Stimulated activated naive CD8-positive, alpha-beta T cell treated with anti-CD3 and anti-CD28 coated beads, Interleukin-15, Interleukin-2, amounts not matched to agents 100 U/mL and 50 U/mL, for 24 hours (primary cell): ENCODE data around the gene CACNA1B.
A peak's percentile ranks its signal among the peaks of the same experiment; 100 is the strongest.
"Not testable (repeated sequence)": the region's sequence is repeated elsewhere in the genome, so short reads cannot be mapped to it uniquely, and the experiment has no call there.

Experiments used
- ATAC-seq: fragments of 150-1000 bp; cut with Tn5 transposase; one replicate; pipeline ENCODE4 v1.10.0; 2021
- DNase-seq: peaks from one replicate; pipeline ENCODE4 v3.0.0; 2021

The CACNA1B gene

DNA sequence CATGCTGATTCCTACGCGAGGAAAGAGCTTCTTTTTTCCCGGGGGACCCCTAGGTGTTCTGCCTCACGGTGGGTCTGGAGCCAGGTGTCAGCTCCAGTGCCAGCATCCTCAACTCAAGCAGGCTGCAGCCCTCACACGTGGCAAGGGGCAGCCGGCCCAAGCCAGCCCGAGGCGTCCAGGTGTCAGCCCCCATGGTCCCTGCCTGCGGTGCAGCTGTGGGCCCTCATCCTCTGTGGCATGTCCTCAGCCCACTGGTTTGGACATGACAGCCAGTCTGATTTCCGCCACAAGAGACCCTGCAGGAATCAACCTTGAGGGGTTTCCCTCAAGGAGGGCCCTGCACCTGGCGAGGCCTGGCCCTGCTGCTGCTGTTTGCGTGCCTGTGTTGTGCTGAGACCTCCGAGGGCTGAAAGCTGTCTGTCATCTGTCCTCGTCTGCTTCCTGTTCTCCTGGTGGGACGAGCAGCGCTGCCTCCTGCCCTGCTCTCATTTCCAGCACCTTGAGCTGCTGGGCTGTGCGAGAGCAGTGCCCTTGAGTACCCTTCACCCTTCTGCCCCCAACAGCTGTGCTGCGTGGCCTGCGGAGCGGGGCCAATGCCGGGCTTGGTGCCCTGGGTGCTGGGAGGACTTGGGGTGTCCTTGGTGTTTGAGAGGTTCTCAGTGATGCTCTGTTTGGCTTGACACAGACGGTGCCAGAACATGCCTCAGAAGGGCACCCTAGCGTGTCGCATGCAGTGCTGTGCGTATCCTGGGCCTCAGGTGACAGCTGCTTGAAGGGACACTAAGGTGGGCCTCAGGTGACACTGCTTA lies 137.6 kb downstream of the CACNA1B start:
- DNase-seq = no peak

GRCh38 chr9:138016406-138017187 lies 139.0 kb downstream of the CACNA1B start:
- no peak for DNase-seq
- no peak for ATAC-seq

More for the DNA sequence above, 137.6 kb downstream of the CACNA1B start:
- ATAC-seq = no peak

DNA sequence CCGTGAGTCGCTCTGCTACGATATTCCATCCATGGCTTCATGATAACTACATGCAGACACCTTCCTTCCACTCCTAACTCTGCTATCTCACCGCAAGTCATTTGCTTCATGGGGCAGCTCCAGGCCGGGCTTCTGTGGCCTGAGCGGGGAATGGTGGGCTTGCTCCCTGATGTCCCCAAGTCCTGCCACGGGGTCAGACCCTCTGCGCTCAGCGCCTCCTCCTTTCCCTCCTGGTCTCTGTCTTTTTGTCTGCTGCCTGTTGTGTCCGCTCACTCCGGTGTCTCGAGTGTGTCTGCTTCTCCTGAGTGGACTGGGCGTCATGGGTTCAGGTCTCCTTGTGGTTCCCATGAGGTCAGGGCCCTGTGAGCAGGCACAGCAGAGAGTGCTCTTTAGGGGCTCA lies 139.6 kb downstream of the CACNA1B start:
- no peak for DNase-seq

DNA sequence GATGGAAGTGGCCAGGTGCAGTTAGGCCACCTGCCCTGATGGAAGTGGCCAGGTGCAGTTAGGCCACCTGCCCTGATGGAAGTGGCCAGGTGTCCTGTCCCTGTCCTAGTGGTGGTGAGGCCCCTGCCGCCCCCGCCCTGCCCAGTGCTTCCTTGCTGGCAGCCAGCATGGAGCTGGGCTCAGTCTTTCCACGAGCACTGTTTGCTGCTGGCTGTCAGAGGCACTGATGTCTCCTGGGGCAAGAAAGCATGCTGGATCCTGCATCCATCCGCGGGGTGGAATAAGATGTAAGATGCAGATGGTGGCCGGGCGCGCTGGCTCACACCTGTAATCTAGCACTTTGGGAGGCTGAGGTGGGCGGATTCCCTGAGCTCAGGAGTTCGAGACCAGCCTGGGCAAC lies 141.9 kb downstream of the CACNA1B start:
- DNase-seq, ATAC-seq: not testable (repeated sequence)

More for the DNA sequence above, 139.6 kb downstream of the CACNA1B start:
- ATAC-seq = no peak

GRCh38 chr9:138020120-138020794 lies 142.7 kb downstream of the CACNA1B start:
- DNase-seq (no peak), ATAC-seq (peak; percentile 17)

GRCh38 chr9:138020795-138021182 lies 143.2 kb downstream of the CACNA1B start:
- DNase-seq = no peak
- no peak for ATAC-seq

GRCh38 chr9:138021251-138022056 lies 143.9 kb downstream of the CACNA1B start:
- DNase-seq (no peak), ATAC-seq (no peak)

- DNase-seq = peak; percentile 23
- ATAC-seq = no peak
Observed at GRCh38 chr9:138022121-138022741, 144.6 kb downstream of the CACNA1B start.

DNA sequence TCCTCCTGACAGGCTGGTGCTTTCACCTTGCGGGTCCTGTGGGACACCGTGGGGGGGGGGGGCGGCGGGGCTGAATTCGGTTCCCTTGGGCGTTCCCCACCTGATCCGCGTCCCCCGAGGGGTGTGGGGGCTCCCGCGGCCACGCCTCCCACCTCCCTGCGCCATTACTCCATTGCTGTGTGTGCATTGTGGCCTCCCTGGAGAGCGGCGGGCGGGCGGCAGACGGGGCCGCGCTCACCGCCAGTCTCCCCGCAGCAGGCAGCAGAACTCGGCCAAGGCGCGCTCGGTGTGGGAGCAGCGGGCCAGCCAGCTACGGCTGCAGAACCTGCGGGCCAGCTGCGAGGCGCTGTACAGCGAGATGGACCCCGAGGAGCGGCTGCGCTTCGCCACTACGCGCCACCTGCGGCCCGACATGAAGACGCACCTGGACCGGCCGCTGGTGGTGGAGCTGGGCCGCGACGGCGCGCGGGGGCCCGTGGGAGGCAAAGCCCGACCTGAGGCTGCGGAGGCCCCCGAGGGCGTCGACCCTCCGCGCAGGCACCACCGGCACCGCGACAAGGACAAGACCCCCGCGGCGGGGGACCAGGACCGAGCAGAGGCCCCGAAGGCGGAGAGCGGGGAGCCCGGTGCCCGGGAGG lies 145.3 kb downstream of the CACNA1B start:
- DNase-seq = no peak
- no peak for ATAC-seq

DNA sequence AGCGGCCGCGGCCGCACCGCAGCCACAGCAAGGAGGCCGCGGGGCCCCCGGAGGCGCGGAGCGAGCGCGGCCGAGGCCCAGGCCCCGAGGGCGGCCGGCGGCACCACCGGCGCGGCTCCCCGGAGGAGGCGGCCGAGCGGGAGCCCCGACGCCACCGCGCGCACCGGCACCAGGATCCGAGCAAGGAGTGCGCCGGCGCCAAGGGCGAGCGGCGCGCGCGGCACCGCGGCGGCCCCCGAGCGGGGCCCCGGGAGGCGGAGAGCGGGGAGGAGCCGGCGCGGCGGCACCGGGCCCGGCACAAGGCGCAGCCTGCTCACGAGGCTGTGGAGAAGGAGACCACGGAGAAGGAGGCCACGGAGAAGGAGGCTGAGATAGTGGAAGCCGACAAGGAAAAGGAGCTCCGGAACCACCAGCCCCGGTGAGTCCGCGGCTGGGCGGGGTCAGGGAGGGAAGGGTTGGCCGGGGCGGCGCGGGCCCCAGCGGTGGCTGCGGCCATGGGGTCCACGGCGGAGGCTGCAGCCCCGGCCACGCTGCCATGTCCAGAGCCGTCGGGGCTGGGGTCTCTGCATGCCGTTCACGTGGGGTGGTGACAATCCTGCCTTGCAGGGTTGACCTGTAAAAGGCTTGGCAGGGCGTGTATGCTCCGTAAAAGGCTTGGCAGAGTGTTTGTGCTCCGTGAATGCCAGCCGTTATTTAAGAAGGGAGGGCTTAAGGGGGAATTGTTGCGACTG lies 146.0 kb downstream of the CACNA1B start:
- DNase-seq = no peak
- ATAC-seq = no peak

- ATAC-seq = no peak
Observed at GRCh38 chr9:138024131-138024530, 146.5 kb downstream of the CACNA1B start.

DNA sequence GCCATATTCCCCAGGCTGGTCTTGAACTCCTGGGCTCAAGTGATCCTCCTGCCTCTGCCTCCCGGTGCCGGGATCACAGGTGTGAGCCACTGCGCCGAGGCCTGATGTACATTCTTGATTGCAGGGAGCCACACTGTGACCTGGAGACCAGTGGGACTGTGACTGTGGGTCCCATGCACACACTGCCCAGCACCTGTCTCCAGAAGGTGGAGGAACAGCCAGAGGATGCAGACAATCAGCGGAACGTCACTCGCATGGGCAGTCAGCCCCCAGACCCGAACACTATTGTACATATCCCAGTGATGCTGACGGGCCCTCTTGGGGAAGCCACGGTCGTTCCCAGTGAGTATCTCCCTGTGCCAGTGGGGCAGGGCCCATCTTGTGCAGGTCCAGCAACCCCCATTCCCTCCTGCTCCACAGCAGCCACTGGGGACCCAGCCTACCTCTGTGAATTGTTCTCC lies 147.3 kb downstream of the CACNA1B start:
- ATAC-seq (no peak), DNase-seq (no peak)

More at GRCh38 chr9:138024131-138024530, 146.5 kb downstream of the CACNA1B start:
- DNase-seq = no peak

GRCh38 chr9:138025417-138025816 lies 147.8 kb downstream of the CACNA1B start:
- no peak for ATAC-seq

DNA sequence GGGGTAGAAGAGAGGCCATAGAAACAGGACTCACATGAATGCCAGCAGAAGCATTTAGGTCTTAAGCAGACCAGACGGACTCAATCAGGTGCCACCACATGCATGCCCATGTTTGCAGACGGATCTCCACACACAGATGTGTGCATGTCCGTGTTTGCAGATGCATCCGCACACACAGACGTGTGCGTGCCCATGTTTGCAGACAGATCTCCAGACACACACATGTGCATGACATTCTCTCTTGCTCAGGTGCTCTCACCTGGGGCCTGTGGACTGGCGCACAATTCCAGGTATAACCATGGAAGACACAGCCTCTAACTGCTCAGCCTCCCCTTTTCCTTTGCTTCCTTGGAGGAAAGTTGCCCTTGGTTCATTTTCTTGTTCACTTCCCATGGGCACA lies 148.3 kb downstream of the CACNA1B start:
- ATAC-seq (no peak), DNase-seq (no peak)

More at GRCh38 chr9:138025417-138025816, 147.8 kb downstream of the CACNA1B start:
- no peak for DNase-seq

- DNase-seq (no peak), ATAC-seq (no peak)
Observed at GRCh38 chr9:138028596-138028995, 151.0 kb downstream of the CACNA1B start.

- DNase-seq = no peak
- no peak for ATAC-seq
Observed at GRCh38 chr9:138031186-138031585, 153.6 kb downstream of the CACNA1B start.

DNA sequence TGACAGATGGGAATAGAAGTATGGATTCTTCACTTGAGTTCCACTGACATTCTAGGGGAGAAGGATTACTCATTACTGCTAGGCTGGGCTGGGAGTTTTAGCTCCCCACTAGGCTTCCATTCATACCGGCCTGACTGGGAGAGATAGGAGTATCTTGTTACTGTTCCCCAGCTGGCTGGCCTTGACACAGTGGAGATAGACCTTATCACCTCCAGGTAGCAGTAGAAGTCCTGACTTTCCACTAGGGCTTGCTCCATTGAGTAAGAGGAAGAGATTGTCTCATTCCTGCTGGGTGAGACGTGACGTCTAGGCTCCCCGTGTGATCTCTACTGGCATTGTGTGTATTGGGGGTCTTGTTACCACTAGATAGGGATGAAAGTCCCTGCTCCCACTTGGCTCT lies 156.4 kb downstream of the CACNA1B start:
- ATAC-seq (no peak), DNase-seq (no peak)

DNA sequence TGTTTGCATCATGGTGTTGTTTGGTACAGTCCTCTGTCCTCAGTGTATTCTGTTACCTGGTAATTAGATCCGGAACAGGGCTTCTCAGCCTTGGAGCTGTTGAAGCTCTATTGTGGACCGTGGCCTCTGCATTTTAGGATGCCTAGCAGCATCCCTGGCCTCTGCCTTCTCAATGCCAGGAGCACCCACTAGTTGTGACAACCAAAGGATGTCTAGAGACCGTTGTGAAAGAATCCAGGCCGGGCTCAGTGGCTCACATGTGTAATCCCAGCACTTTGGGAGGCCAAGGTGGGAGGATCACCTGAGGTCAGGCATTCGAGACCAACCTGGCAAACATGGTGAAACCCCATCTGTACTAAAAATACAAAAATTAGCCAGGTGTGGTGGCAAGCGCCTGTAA lies 159.6 kb downstream of the CACNA1B start:
- no peak for DNase-seq
- ATAC-seq = no peak

GRCh38 chr9:138038244-138038671 lies 160.7 kb downstream of the CACNA1B start:
- DNase-seq (no peak), ATAC-seq (no peak)
